Measurements from ENCODE around the gene ZNF662.

The ZNF662 gene

GRCh38 chr3:42906070-42906847, at the start of gene ZNF662:
Gene ZNF662, plus strand, starts transcription at chr3:42906142. Its CDS starts 1,973 bp downstream, at chr3:42908115.
- Histone ChIP-seq H3K36me3 (replicated peaks; ENCODE audit: insufficient read depth, low read length) (no peaks in the 10 kb centered on the region), H3K4me1 (ENCODE audit: low read length) (no peaks in the 10 kb centered on the region), H3K27me3 (replicated peaks; ENCODE audit: insufficient read depth, low read length) (no peaks in the 10 kb centered on the region), H4K20me1 (ENCODE audit: insufficient read depth, low read length) (no peaks in the 10 kb centered on the region), H3K9me2 (replicated peaks; ENCODE audit: insufficient read depth, low read length) (no peaks in the 10 kb centered on the region), H3K79me2 (ENCODE audit: low read length) (no peaks in the 10 kb centered on the region), H3K9me3 (replicated peaks; ENCODE audit: insufficient read depth, low read length) (no peaks in the 10 kb centered on the region), H3K9ac (ENCODE audit: low read length) (no peak within 1 kb of the TSS), H3K27ac (ENCODE audit: low read length) (no peak within 1 kb of the TSS), H3K4me3 (ENCODE audit: low read length) (no peak within 1 kb of the TSS), H3F3A (ENCODE audit: insufficient read depth, low read length) (no peaks in the 10 kb centered on the region), H2AFZ (ENCODE audit: low read length) (no peak within 1 kb of the TSS), H3K4me2 (ENCODE audit: low read depth, low read length) (no peak within 1 kb of the TSS)
- DNase-seq = no peak
- TF ChIP-seq EZH2phosphoT487 (IDR thresholded peaks at IDR 0.05; ENCODE audit: low read length) (no peak), EZH2 (optimal IDR thresholded peaks at IDR 0.05; ENCODE audit: low read depth, low read length) (no peak)

- Histone ChIP-seq H3K4me3 (ENCODE audit: low read length) (no peak overlapping the region), H3K9me3 (replicated peaks; ENCODE audit: insufficient read depth, low read length) (no peaks in the 10 kb centered on the region), H3K4me2 (ENCODE audit: low read depth, low read length) (no peak overlapping the region), H3K9me2 (replicated peaks; ENCODE audit: insufficient read depth, low read length) (no peaks in the 10 kb centered on the region), H3K36me3 (replicated peaks; ENCODE audit: insufficient read depth, low read length) (no peaks in the 10 kb centered on the region), H3K4me1 (ENCODE audit: low read length) (no peaks in the 10 kb centered on the region), H3K79me2 (ENCODE audit: low read length) (no peaks in the 10 kb centered on the region), H2AFZ (ENCODE audit: low read length) (no peak overlapping the region), H4K20me1 (ENCODE audit: insufficient read depth, low read length) (no peaks in the 10 kb centered on the region), H3K9ac (ENCODE audit: low read length) (no peak overlapping the region), H3K27ac (ENCODE audit: low read length) (no peak overlapping the region), H3F3A (ENCODE audit: insufficient read depth, low read length) (no peaks in the 10 kb centered on the region), H3K27me3 (replicated peaks; ENCODE audit: insufficient read depth, low read length) (no peaks in the 10 kb centered on the region)
- no peak for DNase-seq
- TF ChIP-seq EZH2phosphoT487 (IDR thresholded peaks at IDR 0.05; ENCODE audit: low read length) (no peak), CTCF (IDR thresholded peaks at IDR 0.05; ENCODE audit: low read length) (no peak), EZH2 (optimal IDR thresholded peaks at IDR 0.05; ENCODE audit: low read depth, low read length) (no peak)
Measured at GRCh38 chr3:42856544-42856943, 49.4 kb upstream of the ZNF662 start.

GRCh38 chr3:42864321-42864950, 41.5 kb upstream of the ZNF662 start:
- TF ChIP-seq EZH2phosphoT487 (IDR thresholded peaks at IDR 0.05; ENCODE audit: low read length) (no peak), CTCF (IDR thresholded peaks at IDR 0.05; ENCODE audit: low read length) (no peak), EZH2 (optimal IDR thresholded peaks at IDR 0.05; ENCODE audit: low read depth, low read length) (no peak)

More at GRCh38 chr3:42864321-42864950, 41.5 kb upstream of the ZNF662 start:
- H2AFZ ChIP-seq (ENCODE audit: low read length) = no peak overlapping the region
- no peaks in the 10 kb centered on the region for H3K27me3 ChIP-seq (replicated peaks; ENCODE audit: insufficient read depth, low read length)
- H3F3A ChIP-seq (ENCODE audit: insufficient read depth, low read length) = no peaks in the 10 kb centered on the region
- no peaks in the 10 kb centered on the region for H3K4me1 ChIP-seq (ENCODE audit: low read length)
- no peak overlapping the region for H3K9ac ChIP-seq (ENCODE audit: low read length)
- no peak overlapping the region for H3K4me3 ChIP-seq (ENCODE audit: low read length)
- no peak overlapping the region for H3K4me2 ChIP-seq (ENCODE audit: low read depth, low read length)
- no peaks in the 10 kb centered on the region for H3K9me2 ChIP-seq (replicated peaks; ENCODE audit: insufficient read depth, low read length)
- H3K79me2 ChIP-seq (ENCODE audit: low read length) = no peaks in the 10 kb centered on the region
- H4K20me1 ChIP-seq (ENCODE audit: insufficient read depth, low read length) = no peaks in the 10 kb centered on the region
- H3K9me3 ChIP-seq (replicated peaks; ENCODE audit: insufficient read depth, low read length) = no peaks in the 10 kb centered on the region
- H3K27ac ChIP-seq (ENCODE audit: low read length) = no peak overlapping the region
- DNase-seq = no peak
- H3K36me3 ChIP-seq (replicated peaks; ENCODE audit: insufficient read depth, low read length) = no peaks in the 10 kb centered on the region
